Endothelial cell of umbilical vein (primary cell): ENCODE data around the gene MOCOS.

ENCODE experiments used
- CTCF ChIP-seq, 2 donors: IDR thresholded peaks; 1 replicate in 1 of 2; 2 replicates in 1 of 2; pipeline ENCODE4 v1.5.1; 2011; ENCODE audit warnings: low read length in 2 of 2, mild to moderate bottlenecking in 2 of 2, moderate library complexity in 2 of 2, control low read depth in 1 of 2, inconsistent platforms in 1 of 2, low read depth in 1 of 2; ENCODE audit not compliant: insufficient read depth in 1 of 2; ENCODE audit errors: extremely low read depth in 1 of 2
- EZH2 ChIP-seq: IDR thresholded peaks from 2 replicates; pipeline ENCODE4 v1.6.1; 2012; ENCODE audit warnings: borderline replicate concordance, low read depth, mild to moderate bottlenecking, moderate library complexity, low read length, inconsistent platforms; ENCODE audit not compliant: severe bottlenecking

DNA sequence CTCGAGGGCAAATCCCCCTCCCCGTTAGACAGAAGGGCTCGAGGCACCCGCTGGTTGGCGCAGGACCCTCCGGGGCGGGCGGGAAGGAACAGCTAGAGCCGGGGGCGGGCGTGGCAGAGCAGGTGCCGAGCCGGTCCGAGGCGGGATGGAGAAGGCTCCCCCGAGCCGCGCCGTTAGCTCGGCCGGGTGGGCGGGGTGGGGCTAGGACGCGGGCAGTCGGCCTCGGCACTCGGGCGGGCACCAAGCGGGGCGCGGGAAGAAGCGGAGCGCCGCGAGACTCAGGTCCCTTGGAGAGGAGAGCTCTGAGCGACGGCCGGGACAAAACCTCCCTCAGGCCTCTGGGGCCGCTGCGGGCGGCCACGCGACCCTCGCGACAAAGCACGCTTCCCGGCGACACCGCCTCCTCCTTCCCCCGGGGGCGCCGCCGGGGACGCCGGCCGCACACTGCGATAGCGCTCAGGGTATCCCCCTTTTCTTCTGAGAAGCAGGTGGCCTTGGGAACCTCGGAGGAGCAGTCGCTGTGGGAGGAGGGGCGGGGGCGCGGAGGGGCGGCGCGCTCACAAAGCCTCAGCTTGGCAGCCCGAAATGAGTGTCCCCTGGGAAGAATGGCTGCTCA is 110.9 kb downstream of the MOCOS start:
- TF ChIP-seq EZH2 (peak; percentile 81), CTCF (IDR thresholded peaks at IDR 0.05; ENCODE audit: extremely low read depth in 1 of 2, insufficient read depth in 1 of 2, low read depth in 1 of 2, low read length in 2 of 2) (no peak)
